Osteocyte (in vitro differentiated cells): Measurements from ENCODE around the gene C4B. TPM values are rescaled to one million over a fixed set of nuclear protein-coding genes. Genes with fewer than 3 reads are reported as not detected.
"Not testable (repeated sequence)": the region's sequence is repeated elsewhere in the genome, so short reads cannot be mapped to it uniquely, and the experiment has no call there.

ENCODE experiments used
- DNase-seq: peaks from one replicate; pipeline ENCODE4 v3.0.0; 2021; ENCODE audit warnings: mixed read lengths; ENCODE audit not compliant: unreplicated experiment; ENCODE audit errors: extremely low spot score
- H3K27ac Mint-ChIP-seq: one replicate; pipeline ENCODE4 v1.8.0; 2021; ENCODE audit warnings: mild to moderate bottlenecking, mixed read lengths; ENCODE audit not compliant: unreplicated experiment
- H3K27me3 Mint-ChIP-seq: one replicate; pipeline ENCODE4 v1.8.0; 2021; ENCODE audit warnings: mixed read lengths; ENCODE audit not compliant: unreplicated experiment
- H3K36me3 Mint-ChIP-seq: one replicate; pipeline ENCODE4 v1.8.0; 2021; ENCODE audit warnings: mixed read lengths; ENCODE audit not compliant: unreplicated experiment
- H3K4me1 Mint-ChIP-seq: one replicate; pipeline ENCODE4 v1.8.0; 2021; ENCODE audit warnings: mixed read lengths; ENCODE audit not compliant: unreplicated experiment
- H3K4me3 Mint-ChIP-seq: one replicate; pipeline ENCODE4 v1.8.0; 2021; ENCODE audit warnings: mild to moderate bottlenecking, moderate library complexity, mixed read lengths; ENCODE audit not compliant: unreplicated experiment
- H3K9me3 Mint-ChIP-seq: one replicate; pipeline ENCODE4 v1.8.0; 2021; ENCODE audit warnings: mixed read lengths; ENCODE audit not compliant: unreplicated experiment
- CTCF ChIP-seq: fragments of 200-600 bp; sonication (generic); IDR thresholded peaks from 2 replicates; pipeline ENCODE4 v1.5.0; 2021; ENCODE audit warnings: antibody characterized with exemption, mild to moderate bottlenecking, moderate library complexity
- total RNA-seq: library from RNA; stranded (reverse); gene quantifications from 2 replicates; pipeline ENCODE4 v1.2.1, GENCODE V29; 2021

C4B gene
- total RNA-seq, 1 donor from 2014 or later = 10.5 TPM

DNA sequence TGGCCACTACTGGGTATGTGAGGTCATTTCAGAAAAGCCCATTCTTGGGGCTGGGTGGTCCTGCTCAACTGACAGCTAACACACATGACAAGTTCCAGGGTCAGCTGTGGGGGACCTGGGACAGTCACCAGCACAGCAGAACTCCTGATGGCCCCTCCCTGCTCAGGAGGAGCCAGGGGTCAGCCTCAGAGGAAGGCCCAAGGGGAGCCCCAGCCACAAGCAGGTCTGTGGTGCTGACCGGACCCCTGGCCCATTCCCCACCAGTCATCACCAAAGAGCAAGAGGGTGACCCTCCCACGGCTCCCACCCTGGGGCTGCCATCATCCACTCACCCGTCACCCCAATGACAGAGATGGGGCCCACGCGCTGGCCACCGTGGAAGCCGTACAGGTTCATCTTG is 41.7 kb downstream of the C4B start:
- H3K4me1 Mint-ChIP-seq = no peaks in the 10 kb centered on the region
- no peak overlapping the region for H3K4me3 Mint-ChIP-seq
- peaks cover 3% of the 10 kb centered on the region for H3K27me3 Mint-ChIP-seq
- no peaks in the 10 kb centered on the region for H3K36me3 Mint-ChIP-seq
- no peak overlapping the region for H3K27ac Mint-ChIP-seq
- no peaks in the 10 kb centered on the region for H3K9me3 Mint-ChIP-seq
- TF ChIP-seq CTCF = no peak
- no peak for DNase-seq

GRCh38 chr6:32057966-32058365 is 43.4 kb downstream of the C4B start:
- no peak for TF ChIP-seq CTCF
- no peaks in the 10 kb centered on the region for H3K36me3 Mint-ChIP-seq
- no peaks in the 10 kb centered on the region for H3K9me3 Mint-ChIP-seq
- no peaks in the 10 kb centered on the region for H3K4me1 Mint-ChIP-seq
- DNase-seq = no peak
- H3K27me3 Mint-ChIP-seq = no peaks in the 10 kb centered on the region
- no peak overlapping the region for H3K27ac Mint-ChIP-seq
- H3K4me3 Mint-ChIP-seq = no peak overlapping the region

DNA sequence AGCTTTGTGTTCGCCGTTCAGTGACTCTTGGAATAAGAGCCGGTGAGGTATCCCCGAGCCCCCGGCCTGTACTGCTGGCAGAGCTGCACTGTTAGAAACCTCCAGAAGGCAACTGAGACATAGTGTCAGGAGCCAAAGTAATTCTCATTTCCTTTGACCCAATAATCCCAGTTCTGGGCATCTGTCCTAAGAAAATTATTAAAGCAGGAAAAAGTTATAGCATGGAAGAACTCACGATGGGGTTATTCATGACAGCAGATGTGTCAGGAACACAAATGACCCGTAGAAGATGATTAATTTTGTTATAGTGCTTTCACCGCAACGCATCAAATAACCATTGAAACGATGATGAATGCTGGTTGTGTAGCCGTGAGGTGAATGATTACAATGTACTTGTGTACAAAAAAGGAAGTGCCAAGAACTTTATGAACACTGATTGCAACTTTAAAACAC is 43.9 kb downstream of the C4B start:
- Mint-ChIP-seq H3K27ac (no peak overlapping the region), H3K36me3 (no peaks in the 10 kb centered on the region), H3K9me3 (no peaks in the 10 kb centered on the region), H3K4me3 (no peak overlapping the region), H3K4me1 (no peaks in the 10 kb centered on the region), H3K27me3 (no peaks in the 10 kb centered on the region)
- DNase-seq = no peak
- no peak for TF ChIP-seq CTCF

DNA sequence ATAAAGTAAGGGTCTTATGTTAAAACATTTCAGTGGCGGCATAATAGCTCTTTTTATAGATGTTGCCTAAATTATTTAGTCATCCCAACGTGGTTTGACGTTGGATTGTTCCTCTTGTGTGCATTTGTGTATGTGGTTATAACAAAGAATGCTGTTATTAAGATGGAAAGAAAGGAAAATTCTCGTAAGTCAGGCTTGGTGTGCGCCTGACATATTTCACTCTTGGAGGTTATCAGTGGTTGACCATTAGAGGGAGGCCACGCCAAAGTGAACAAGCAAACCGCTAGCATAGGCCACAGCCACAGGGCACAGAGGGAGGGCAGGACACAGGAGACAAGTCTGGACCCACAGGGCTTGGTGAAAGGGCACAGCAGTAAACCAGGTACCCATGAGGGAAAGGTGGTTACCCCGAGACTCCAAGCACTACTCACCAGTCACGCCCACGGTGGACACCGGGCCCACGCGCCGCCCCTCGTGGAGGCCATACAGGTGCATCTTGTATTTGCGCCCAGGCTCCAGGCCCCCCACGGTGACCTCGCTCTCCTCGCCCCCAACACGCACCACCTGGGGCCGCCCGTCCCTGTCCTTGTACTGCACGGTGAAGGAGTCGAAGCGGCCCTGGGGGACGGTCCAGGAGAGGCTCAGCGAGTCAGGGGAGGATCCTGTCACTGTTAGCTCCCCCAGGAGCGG is 46.5 kb downstream of the C4B start:
- H3K9me3 Mint-ChIP-seq = no peaks in the 10 kb centered on the region
- no peaks in the 10 kb centered on the region for H3K4me1 Mint-ChIP-seq
- H3K4me3 Mint-ChIP-seq = no peak overlapping the region
- no peak overlapping the region for H3K27ac Mint-ChIP-seq
- TF ChIP-seq CTCF = no peak
- H3K36me3 Mint-ChIP-seq = peaks cover 2% of the 10 kb centered on the region
- DNase-seq = no peak
- H3K27me3 Mint-ChIP-seq = peaks cover 2% of the 10 kb centered on the region

GRCh38 chr6:32064706-32065105 is 50.1 kb downstream of the C4B start:
- H3K4me1 Mint-ChIP-seq = no peaks in the 10 kb centered on the region
- no peak overlapping the region for H3K4me3 Mint-ChIP-seq
- no peak for TF ChIP-seq CTCF
- H3K27ac Mint-ChIP-seq = no peak overlapping the region
- no peak for DNase-seq
- peaks cover 2% of the 10 kb centered on the region for H3K27me3 Mint-ChIP-seq
- peaks cover 2% of the 10 kb centered on the region for H3K36me3 Mint-ChIP-seq
- H3K9me3 Mint-ChIP-seq = no peaks in the 10 kb centered on the region

- H3K4me1 Mint-ChIP-seq = peaks cover 13% of the 10 kb centered on the region
Measured at GRCh38 chr6:32067521-32067920, 52.9 kb downstream of the C4B start.

DNA sequence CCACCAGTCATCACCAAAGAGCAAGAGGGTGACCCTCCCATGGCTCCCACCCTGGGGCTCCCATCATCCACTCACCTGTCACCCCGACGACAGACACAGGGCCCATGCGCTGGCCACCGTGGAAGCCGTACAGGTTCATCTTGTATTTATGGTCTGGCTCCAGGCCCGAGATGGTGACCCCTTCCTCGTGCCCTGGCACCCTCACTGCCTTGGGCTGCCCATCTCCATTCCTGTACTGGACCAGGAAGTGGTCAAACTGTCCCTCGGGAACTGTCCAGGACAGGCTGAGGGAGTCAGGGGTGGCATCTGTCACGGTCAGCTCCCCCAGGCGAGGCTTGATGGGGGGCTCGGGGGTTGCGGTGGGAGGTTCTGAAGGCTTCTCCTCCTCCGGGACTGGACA is 53.7 kb downstream of the C4B start:
- H3K27me3 Mint-ChIP-seq, DNase-seq, H3K4me3 Mint-ChIP-seq, H3K27ac Mint-ChIP-seq, H3K36me3 Mint-ChIP-seq, H3K9me3 Mint-ChIP-seq: not testable (repeated sequence)
- peaks cover 18% of the 10 kb centered on the region for H3K4me1 Mint-ChIP-seq

More at GRCh38 chr6:32067521-32067920, 52.9 kb downstream of the C4B start:
- not testable (repeated sequence) for H3K9me3 Mint-ChIP-seq, DNase-seq, H3K36me3 Mint-ChIP-seq, H3K27me3 Mint-ChIP-seq, H3K4me3 Mint-ChIP-seq, H3K27ac Mint-ChIP-seq
